Measurements from ENCODE around the gene CLDN7. TPM values are rescaled to one million over a fixed set of nuclear protein-coding genes. Genes with fewer than 3 reads are reported as not detected.

The CLDN7 gene
- 0.13 TPM for polyA plus RNA-seq (2013, experiment 1 of 2; ENCODE audit: insufficient read length)
- 0.70 TPM for polyA plus RNA-seq (2013, experiment 2 of 2; ENCODE audit: insufficient read length)

- DNase-seq, result no peak
Observed at GRCh38 chr17:7262192-7262934, at the start of gene CLDN7. CLDN7 (minus strand) TSS chr17:7262478; CDS start chr17:7262043, 435 bp downstream.

- DNase-seq, result no peak
Observed at GRCh38 chr17:7311110-7311705, 48.9 kb upstream of the CLDN7 start.

GRCh38 chr17:7309628-7310027 is 47.4 kb upstream of the CLDN7 start:
- no peak for DNase-seq

- DNase-seq, result peak; percentile 81
Observed at GRCh38 chr17:7308625-7309433, 46.6 kb upstream of the CLDN7 start.

GRCh38 chr17:7307686-7308624 is 45.7 kb upstream of the CLDN7 start:
- peak; percentile 38 for DNase-seq

GRCh38 chr17:7306911-7307685 is 44.8 kb upstream of the CLDN7 start, which contains the start of gene EIF5A:
EIF5A (plus strand) TSS chr17:7307628; CDS start chr17:7309636, 2,008 bp downstream.
- DNase-seq, result peak; percentile 100

- DNase-seq, result no peak
Observed at GRCh38 chr17:7304179-7304578, 41.9 kb upstream of the CLDN7 start.

- DNase-seq, result peak; percentile 76
Observed at GRCh38 chr17:7296189-7296861, 34.0 kb upstream of the CLDN7 start.

GRCh38 chr17:7295230-7296180 is 33.2 kb upstream of the CLDN7 start:
- no peak for DNase-seq

GRCh38 chr17:7294614-7295153 is 32.4 kb upstream of the CLDN7 start, which contains the start of gene YBX2:
YBX2 (minus strand) TSS chr17:7294639; CDS start chr17:7294500, 139 bp downstream.
- DNase-seq, result peak; percentile 24

GRCh38 chr17:7293816-7294613 is 31.7 kb upstream of the CLDN7 start:
- no peak for DNase-seq

GRCh38 chr17:7293159-7293558 is 30.9 kb upstream of the CLDN7 start:
- DNase-seq, result no peak

GRCh38 chr17:7292729-7293128 is 30.5 kb upstream of the CLDN7 start:
- no peak for DNase-seq

GRCh38 chr17:7292194-7292593 is 29.9 kb upstream of the CLDN7 start:
- DNase-seq, result no peak

- DNase-seq, result no peak
Observed at GRCh38 chr17:7290685-7291084, 28.4 kb upstream of the CLDN7 start.

GRCh38 chr17:7290166-7290565 is 27.9 kb upstream of the CLDN7 start:
- no peak for DNase-seq

- DNase-seq, result no peak
Observed at GRCh38 chr17:7289256-7290032, 27.2 kb upstream of the CLDN7 start.
